NCI-H2081 (cell line): ENCODE data around the gene FHOD3.

Source experiments
- DNase-seq, 2 experiments: peaks; one replicate each; lab custom pipeline; 2025; lab: John Stamatoyannopoulos, UW

FHOD3 gene

GRCh38 chr18:36629836-36630235 lies 332.3 kb downstream of the FHOD3 start:
- DNase-seq: no peak

DNA sequence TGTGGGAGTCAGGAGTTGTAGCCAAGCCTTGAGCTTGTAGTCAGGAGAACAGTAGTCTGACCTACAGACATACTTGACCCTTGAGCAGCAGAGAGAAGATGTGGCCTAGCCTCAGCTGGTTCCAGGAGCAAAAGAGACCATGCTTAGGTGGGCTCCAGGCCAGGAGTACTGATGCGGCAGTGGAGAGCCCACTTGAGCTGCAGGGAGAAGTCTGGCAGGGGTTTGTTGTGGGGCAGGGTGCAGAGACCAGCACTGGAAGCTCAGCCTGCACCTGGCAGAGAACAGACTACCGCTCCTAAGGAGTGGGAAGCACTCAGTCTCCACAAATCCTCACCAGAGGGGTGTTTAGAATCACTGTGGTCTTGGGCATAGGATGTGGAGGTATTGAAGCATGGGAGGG lies 333.4 kb downstream of the FHOD3 start:
- no peak for DNase-seq

- DNase-seq: peak in 1 of 2 experiments; percentile 24
Observed at GRCh38 chr18:36633961-36634412, 336.5 kb downstream of the FHOD3 start.

DNA sequence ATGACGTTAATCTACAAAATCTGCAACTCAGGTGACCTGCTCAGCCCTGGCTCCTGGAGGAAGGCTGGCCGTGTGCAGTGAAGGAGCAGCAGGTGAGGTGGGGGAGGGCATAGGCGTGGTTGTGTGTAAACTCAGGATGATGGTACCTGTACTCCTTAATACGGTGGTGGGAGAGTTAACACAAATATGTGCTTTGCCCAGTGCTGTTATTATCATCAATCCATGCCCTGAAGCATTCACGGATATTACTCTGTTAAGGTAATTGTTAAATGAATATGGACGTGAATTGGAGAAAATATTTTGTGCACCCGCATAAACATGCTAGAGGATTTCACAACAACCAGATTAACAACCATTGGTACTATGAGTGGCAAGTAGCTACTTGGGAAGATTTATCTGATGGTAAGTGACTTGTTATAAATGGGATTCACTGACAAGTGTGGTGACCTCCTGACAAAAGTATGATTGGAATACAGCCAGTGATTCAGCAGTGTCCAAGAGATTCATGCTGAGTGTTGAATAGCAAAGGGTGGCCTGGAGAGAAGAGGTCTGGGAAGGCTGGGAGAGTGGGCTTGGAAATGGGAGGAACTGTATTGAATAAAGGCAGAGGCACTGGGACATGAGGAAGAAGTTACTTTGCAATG lies 337.2 kb downstream of the FHOD3 start:
- DNase-seq: no peak

GRCh38 chr18:36635414-36636096 lies 338.0 kb downstream of the FHOD3 start:
- DNase-seq: no peak

- DNase-seq: no peak
Observed at GRCh38 chr18:36636237-36636817, 338.8 kb downstream of the FHOD3 start.

DNA sequence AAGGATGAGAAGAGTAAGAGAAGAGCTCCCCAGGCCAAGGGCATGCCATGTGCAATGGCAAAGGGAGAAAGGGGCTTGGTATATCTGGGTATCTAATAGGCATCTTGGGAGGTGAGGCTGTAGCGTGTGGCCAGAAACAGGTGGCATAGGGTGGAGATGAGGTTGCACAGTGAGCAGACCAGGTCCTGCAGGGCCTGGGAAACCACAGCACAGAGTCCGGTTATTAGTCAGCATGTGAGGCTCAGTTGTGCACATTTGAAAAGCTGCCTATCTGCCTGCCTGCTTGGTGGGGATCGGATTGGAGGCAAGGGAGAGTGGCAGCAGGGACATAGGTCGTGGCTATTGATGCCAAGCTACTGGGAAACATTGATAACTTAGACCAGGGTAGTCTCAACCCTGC lies 340.7 kb downstream of the FHOD3 start:
- DNase-seq: no peak

- no peak for DNase-seq
Observed at GRCh38 chr18:36640021-36640952, 342.8 kb downstream of the FHOD3 start.

- DNase-seq: no peak
Observed at GRCh38 chr18:36643061-36643460, 345.5 kb downstream of the FHOD3 start.

DNA sequence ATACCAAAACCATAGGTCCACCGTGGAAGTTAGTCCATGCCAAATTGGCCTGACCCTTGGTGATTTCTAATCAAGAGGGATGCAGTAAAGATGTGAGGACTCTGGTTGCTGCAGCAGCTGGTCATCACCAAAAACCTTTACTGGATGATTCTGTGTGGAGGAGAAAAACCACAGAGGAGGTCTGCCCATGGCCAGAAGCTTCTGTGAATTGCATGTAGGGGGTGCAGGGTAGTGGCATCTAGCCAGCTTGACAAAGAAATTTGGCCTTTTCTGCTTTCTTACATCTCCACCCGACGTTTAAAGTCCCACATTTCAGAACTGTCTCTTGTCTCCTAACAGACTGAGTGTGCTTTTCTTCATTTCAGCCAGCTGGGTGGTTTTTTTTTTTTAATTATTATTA lies 351.3 kb downstream of the FHOD3 start:
- no peak for DNase-seq

GRCh38 chr18:36649205-36649604 lies 351.7 kb downstream of the FHOD3 start:
- no peak for DNase-seq

- DNase-seq: no peak
Observed at GRCh38 chr18:36650266-36650665, 352.8 kb downstream of the FHOD3 start.

DNA sequence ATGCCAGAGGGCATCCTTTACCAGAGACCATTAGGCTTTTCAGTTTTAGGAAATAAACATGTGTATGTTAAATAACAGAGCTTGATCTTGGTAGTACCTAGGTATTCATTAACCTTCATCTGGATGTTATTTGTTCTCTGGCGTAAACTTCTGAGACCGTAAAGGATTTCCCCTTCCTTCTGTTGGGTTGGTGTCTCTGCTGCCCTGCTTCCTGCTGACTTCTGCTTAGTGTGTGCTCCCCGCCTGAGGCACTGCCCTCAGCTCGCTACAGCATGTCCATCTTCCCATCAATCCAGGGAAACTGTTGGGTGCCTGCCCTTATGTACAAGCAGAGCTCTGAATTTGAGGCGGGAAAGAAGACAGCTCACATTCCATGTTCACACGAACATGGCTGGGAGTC lies 353.4 kb downstream of the FHOD3 start:
- no peak for DNase-seq

GRCh38 chr18:36652503-36652902 lies 355.0 kb downstream of the FHOD3 start:
- no peak for DNase-seq

DNA sequence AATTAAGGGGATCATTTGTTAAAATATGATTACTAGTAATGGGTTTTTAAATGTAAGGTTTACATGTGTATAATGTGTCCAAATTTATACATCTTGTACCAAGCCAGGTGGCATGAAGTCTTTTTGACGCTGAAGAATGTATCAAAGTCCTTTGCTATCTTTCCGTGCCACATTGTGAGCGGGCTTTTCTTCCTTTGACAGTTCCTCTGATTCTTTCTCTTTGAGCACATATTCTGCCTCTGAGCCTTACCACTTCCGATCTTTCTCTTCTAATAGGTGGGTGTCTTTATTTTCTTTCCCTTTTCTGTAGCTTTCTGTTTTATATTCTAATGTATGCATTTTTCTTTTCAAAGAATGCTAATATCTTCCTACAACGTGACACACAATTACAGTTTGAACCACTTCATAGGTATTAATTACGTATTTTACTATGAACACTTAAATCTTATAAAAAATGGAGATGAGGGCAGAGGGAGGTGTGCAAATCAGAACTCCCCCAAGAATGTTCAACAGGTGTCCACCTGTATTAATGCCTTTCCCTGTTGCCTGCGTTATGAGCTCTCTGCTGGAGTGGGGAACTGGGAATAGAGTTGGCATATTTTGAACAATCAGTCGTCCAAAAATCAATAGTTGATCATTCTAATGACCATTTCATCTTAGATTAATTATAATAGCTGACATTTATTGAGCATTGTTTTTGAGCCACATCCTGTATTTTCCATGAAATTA lies 355.8 kb downstream of the FHOD3 start:
- DNase-seq: no peak

- DNase-seq: no peak
Observed at GRCh38 chr18:36653870-36654269, 356.4 kb downstream of the FHOD3 start.

DNA sequence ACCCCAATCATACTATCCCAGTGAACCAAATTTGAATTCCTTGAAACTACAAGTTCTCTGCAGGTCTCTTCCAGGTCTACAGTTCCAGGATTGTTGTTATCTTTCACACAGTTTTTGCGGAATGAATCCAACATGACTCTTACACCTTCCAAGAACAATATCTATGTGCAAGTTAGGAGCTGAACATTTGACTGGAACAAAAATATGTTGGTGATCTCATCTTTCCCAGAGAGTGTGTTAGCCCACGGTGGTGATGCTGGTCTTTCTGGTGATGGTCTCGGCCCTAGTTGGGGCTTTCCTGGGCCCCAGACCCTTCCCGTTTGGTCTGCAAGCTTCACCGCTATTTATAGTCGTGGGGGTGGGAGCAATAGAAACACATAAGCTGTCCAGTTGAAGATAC lies 357.6 kb downstream of the FHOD3 start:
- no peak for DNase-seq

- DNase-seq: no peak
Observed at GRCh38 chr18:36655930-36656329, 358.4 kb downstream of the FHOD3 start.

- no peak for DNase-seq
Observed at GRCh38 chr18:36658611-36659010, 361.1 kb downstream of the FHOD3 start.

- DNase-seq: no peak
Observed at GRCh38 chr18:36660311-36660710, 362.8 kb downstream of the FHOD3 start.

GRCh38 chr18:36661999-36662398 lies 364.5 kb downstream of the FHOD3 start:
- DNase-seq: no peak

DNA sequence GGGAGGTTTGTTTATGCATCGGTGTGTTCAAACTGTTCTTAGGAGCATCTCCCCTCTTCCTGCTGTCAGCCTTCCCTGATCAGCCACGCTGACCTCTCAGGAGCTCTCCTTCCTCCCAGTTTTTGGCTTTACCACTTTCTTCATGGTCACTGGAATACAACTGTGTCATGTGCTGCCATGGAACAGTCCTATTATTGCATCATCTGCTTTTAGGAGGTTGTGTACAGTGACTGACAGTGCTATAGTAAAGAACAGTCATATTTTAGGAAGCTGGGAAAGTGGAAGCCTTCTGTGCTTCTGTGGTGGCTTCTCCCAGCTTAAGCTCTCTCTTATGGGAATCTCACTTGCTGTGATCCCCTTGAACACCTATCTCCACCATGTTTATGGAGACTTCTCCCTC lies 365.8 kb downstream of the FHOD3 start:
- DNase-seq: no peak
